Non-pigmented ciliary epithelial cell (primary cell): Measurements from ENCODE around the gene RPL10.
"Not testable (repeated sequence)": the region's sequence is repeated elsewhere in the genome, so short reads cannot be mapped to it uniquely, and the experiment has no call there.

Source experiments
- DNase-seq: peaks from one replicate; pipeline ENCODE4 v3.0.0-alpha.2; 2010; ENCODE audit warnings: low read depth

RPL10 gene

DNA sequence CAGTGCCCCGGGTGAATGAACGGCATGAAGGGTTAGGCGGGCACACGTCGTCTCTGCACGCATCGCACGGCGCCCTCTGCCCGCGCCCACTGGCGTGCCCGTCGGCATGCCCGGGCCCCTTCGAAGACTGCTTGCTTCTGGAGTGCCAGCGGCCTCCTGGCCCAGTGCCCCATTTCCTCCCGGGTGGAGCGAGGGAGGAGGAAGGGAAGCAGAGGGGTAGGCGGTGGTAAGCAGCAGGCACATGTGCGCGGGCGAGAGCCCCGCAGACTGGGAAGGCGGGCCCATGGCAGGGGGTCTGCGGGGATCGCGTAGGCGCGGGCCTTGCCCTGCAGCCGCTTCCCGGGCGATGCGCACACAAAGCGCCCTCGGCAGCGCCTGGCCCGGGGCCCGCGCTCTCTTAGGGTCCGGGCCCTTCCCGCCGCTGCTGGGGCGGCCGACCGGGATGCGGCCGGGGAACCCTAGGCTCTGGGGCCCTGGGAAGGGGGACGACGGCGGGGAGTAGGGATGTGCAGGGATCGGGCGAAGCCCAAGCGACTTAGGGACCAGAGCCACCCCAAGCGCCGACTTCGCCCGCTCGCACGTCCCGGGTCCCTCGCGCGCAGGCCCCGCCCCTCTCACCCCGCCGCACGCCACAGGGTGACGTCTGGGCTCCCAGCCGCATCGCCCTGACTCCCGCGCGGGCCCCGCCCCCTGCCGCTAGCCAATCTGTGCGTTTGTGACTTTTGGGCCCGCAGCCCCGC lies 19.9 kb upstream of the RPL10 start:
- DNase-seq = no peak

DNA sequence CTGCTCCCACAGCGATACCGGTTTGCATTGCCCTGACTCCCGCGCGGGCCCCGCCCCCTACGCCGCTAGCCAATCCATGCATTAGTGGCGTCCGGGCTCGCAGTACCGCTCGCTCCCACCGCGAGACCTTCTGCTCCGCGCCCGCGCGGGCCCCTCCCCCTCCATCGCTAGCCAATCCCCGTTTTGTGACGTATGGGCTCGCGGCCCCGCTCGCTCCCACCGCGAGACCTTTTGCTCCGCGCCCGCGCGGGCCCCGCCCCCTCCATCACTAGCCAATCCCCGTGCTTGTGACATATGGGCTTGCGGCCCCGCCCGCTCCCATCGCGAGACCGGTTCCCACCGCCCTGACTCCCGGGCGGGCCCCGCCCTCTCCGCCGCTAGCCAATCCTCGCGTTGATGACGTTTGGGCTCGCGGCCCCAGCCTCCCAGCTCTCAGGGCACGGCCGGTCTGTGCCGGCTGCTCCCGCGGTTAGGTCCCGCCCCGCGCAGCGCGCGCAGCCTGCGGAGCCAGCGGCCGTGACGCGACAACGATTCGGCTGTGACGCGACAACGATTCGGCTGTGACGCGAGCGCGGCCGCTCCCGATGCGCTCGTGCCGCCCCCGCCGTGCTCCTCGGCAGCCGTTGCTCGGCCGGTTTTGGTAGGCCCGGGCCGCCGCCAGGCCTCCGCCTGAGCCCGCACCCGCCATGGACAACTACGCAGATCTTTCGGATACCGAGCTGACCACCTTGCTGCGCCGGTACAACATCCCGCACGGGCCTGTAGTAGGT lies 19.2 kb upstream of the RPL10 start, which contains the start of gene EMD:
EMD (plus strand) TSS at position 497 of the 770 bp plus-strand sequence; CDS start at position 687, 190 bp downstream.
- DNase-seq = peak; percentile 84

DNA sequence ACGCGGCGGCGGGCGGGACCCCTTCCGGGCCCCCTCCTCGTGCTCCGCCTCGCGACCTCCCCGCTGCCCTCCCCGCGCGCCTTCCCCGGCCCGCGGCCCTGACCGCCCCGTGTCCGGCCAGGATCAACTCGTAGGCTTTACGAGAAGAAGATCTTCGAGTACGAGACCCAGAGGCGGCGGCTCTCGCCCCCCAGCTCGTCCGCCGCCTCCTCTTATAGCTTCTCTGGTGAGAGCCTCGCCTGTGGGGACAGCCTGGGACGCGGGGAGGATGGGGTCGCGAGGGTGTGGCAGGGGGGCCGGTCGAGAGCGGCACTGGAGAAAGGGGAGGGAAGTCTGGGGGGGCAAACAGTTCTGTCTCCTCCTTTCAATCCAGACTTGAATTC lies 18.6 kb upstream of the RPL10 start:
- DNase-seq = no peak

DNA sequence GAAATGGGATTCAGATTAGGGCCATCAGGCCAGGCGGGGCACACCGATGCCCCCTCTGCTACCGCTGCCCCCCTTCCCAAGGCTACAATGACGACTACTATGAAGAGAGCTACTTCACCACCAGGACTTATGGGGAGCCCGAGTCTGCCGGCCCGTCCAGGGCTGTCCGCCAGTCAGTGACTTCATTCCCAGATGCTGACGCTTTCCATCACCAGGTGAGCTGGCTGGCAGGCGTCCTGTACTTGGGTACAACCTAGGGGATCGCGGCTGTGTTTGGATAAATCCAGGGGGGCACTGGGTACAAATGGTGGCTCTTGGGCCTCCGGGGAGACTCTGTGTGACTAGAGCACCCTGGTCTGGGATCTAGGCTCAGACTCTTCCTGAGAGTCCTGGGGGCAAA lies 18.0 kb upstream of the RPL10 start:
- DNase-seq = no peak

DNA sequence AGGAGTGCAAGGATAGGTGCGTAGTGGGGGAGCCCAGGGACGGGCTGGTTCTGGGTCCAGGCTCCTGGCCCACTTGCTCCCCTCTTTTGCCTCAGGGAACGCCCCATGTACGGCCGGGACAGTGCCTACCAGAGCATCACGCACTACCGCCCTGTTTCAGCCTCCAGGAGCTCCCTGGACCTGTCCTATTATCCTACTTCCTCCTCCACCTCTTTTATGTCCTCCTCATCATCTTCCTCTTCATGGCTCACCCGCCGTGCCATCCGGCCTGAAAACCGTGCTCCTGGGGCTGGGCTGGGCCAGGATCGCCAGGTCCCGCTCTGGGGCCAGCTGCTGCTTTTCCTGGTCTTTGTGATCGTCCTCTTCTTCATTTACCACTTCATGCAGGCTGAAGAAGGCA lies 17.4 kb upstream of the RPL10 start:
- no peak for DNase-seq

DNA sequence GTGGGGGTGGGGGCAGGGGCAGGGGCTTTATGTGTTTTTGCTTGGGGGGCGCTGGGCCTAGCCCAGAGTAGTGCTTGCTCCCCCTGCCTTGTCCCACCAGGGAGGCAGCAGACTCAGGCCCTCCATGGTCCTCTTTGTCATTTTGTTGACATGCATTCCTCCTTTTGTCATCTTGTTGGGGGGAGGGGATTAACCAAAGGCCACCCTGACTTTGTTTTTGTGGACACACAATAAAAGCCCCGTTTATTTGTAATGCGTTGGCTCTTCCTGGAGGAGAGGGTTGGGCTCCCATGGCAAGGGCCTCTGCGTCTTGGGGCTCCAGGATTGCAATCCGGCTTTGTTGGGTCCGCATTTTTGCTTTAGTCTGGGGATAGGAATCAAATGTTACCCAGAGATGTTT lies 16.9 kb upstream of the RPL10 start:
- DNase-seq = no peak

DNA sequence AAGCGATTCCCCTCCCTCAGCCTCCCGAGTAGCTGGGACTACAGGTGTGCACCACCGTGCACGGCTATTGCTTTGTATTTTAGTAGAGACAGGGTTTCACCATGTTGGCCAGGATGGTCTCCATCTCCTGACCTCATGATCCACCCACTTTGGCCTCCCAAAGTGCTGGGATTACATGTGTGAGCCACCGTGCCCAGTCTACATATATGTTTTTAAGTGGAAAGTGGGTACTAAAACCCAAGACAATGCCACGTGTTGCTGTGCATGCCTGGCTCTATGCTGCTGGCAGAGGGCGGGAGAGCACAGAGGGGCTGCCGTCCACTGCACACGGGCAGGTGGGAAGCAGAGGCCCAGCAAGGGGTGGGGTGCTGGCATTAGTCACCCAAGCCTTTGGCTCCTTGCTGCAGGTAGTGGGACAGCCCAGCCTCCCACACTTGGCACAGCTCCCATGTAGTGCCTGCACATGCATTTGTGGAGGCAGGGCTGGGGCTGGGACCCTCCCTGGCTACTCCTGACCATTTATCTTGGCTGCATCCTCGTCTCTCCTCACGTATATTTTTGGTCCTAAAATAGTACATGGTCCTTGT lies 15.6 kb upstream of the RPL10 start:
- no peak for DNase-seq

DNA sequence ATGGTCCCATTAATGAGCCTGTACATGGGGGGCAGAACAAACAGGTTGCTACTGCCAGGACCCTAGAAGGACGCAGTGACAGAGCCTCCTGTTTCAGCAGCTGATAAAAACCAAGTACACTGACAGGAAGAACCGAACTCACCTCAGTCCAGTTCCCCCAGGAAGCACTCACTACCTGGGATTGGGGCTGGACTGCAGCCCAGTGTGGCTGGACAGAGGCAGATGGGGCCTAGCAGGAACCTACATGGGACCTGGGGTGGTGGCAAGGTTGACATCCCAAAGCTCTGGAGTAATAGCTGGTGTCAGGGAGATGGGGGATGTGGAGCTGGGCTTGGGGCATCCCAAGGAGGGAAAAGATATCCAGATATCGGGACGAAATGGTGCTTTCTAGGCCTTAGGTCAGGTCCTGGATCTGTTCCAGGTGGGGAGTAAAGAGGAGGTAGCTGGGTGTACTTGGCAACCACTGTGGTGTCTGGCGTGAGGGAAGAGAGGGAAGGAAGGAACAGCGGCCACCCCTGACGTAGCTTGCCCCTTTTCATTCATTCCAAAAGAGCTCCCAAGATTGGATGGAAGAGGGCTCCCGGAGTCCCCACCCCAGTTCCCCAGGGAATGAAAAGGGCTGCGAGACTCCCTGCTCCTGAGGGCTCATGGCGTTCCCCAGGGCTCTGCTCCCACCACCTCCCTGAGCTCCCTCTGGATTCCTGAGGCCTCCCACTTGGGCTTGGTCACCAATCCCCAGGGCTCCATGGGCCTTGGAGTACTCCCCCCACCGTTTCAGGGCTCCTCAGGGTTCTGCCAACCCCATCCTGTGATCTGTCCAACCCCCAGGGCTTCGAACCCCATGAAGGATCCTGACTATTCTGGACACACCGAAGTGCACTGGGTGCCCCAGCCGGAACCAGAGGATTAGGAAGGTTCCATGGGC lies 14.6 kb upstream of the RPL10 start:
- DNase-seq = no peak

DNA sequence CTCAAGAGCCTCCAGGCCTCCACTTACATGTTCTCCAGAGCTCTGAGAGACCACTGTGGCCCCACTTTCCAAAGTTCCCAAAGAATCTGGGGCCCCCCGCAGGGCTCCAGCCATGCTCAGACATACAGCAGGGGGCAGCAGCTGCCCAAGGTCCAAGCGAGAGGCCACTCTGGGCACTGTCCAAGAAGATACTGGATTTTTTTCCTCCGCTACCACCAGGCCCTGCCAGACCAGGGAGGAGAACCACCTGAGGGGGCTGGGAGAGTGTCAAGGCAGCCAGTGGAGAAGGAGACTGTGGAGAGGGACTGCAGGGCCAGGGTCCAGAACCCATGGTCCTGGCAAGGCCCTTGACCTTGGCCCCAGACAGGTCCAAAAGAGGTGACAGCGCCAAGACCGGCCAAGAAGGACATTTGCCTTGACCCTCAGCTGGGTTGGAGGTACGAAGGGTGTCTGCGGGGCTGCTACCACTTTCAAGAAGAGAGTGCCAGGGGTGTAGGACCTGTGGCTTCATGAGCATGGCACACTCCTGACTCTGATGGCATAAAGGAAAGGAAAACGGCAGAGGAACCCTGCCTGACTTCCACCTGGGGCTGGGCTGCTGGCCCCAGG lies 13.8 kb upstream of the RPL10 start:
- DNase-seq = no peak

DNA sequence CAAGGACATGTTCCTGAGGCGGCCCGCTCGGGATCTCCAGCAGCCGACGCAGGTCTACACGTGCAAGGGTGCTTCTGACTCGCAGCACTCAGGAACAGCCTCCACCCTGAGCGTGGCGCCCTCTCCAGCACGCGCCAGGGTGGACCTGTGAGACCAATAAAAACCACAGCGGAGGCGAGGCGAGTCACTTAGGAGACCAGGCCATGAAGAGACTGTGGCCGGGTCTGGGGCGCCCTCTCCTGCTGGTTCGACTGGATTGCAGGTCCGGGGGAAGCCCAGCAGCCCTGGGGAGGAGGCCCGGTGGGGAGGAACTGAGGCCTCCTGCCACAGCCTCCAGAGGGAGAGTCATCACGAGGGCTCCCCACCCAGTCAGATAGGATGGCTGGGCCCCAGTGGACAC lies 10.1 kb upstream of the RPL10 start:
- DNase-seq = not testable (repeated sequence)

DNA sequence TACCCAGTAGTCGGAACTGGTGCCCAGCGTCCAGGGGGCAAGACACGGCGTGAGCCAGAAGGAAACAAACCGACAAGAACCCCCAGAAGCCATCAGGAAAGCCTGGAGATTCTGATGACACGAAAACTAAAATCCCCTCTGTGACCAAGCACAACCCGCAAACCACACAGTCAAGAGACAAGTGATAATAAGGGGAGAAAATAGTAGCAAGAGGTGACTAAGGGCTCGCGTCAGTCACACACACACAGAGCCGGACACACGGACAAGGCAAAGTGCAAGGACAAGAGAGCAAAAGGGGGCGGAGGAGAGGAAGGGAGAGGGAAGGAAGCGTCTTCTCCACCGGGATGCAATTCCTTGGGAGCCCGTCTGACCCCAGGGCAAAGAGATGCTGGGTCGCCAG lies 9.5 kb upstream of the RPL10 start:
- DNase-seq = not testable (repeated sequence)

DNA sequence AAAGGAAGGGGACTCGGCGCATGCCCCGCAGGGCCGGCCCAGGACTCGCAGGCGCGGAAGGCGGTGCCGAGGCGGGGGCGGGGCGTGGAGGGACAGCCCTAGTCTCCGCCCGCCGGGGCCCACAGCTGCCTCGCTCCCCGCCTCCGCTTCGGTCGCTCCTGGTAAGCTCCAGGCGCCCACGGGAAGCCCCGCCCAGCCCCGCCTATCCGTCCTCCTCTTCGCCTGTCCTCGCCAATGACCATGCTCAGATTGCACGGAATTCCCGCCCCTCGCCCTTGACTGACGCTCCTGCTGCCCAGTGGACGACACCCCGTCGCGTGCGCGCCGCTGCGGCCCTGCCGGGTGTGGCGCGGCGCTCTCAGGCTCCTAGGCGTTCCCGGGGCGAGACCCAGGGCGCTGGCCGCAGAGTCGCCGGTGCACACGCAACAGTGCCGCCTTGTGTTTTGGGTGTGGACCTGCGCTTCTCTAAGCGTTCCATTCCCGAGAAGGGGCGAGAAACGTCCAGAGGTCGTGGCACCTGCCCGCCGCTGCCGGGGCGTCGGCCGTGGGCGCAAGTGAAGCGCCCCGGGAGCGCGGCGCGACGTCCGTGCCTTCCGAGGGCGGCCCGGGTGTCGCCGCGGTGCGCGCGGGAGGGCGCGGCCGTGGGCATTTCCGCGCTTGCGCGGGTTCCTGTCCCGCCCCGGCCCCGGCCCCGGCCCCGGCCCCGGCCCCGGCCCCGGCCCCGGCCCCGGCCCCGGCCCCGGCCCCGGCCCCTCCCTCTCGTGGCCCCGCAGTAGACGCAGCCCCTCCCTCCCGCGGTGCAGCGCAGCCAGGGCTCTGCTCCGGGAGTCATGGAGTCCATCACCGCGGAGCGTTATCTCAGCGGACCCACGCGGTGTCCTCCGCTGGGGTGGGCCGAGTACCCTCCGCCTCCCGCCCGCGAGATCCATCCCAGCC lies 8.1 kb upstream of the RPL10 start:
- not testable (repeated sequence) for DNase-seq

DNA sequence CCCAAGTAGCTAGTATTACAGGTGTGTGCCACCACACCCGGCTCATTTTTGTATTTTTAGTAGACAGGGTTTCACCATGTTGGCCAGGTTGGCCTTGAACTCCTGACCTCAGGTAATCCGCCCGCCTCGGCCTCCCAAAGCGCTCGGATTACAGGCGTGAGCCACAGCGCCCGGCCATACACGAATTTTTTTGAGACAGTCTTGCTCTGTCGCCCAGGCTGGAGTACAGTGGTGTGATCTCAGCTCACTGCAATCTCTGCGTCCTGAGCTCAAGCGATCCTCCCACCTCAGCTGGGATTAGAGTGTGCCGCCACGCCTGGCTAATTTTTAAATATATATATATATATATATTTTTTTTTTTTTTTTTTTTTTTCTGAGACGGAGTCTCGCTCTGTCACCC lies 1.8 kb upstream of the RPL10 start:
- DNase-seq = not testable (repeated sequence)

DNA sequence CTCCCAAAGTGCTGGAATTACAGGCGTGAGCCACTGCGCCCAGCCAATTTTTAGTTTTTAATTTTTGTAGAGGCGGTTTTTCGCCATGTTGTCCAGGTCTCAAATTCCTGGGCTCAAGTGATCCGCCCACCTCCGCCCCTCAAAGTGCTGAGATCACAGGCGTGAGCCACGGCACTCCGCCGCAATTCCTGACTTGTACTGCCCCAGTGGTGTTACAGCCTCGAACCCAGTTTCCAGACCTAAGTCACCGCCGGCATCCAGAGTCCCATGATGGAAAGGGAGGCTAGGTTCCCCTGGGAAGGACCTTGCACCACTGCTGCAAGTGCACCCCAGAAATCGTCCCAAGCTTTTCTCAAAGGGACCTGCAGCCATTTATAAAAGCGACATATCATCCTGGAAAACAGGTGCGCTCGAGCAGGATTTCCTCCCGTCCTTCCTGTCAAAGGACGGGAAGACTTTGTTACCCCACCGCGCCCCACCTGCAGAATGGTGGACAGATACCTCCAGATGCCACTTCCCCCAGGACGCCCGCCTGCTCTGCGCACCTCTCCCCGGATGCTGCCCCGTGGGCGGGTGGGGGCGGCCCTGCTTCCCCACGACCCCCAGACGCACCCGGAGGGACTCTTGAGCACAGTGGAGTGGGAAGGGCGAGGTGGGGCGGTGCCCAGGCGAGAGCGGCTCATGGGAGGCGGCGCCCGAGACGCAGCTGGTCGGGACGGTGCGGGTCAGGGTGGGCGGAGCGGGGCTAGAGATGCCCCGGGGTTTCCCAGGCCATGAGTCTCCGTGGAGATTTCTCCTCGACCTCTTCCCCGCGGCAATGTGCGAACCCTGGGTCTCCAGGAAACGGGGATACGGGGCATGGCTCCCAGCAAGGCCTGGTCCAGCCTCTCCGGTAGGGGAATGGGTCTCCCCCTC lies 947 bp upstream of the RPL10 start:
- no peak for DNase-seq

DNA sequence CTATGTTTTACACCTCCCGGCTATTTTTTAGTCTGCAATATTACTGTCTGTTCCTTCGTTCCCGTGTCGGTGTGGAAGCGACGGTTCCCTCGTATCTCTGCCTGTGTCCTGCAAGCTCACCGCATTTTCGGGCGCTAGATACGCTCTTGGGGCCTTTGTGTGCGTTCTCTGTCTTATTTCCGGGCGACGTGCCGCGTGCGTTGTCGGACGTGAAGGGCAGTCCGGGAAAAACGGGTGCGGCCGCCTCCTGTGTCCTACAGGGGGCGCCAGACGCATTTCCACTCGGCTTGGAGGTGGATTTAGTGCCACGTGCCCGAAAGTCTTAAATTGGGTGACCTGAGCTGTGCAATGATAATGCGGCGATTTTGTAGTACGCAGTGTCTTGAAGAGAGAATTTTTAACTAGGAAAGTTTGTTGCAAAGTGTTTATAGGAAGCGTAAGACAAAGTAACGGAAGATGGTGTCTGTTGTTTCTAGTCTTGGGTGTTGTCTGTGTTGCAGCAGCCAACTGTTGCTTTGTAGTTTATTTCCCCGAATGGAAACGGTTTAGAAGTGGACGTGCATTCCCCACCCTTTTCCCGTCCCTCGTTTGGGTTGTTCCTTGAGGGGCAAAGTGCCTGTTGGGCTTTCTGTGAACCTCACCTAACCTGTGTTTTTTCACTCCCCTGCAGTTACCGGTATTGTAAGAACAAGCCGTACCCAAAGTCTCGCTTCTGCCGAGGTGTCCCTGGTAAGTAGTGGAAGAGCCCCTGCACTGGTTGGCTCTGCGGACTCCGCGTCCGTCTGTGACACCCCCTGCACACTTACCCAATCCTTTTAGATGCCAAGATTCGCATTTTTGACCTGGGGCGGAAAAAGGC lies 720 bp downstream of the RPL10 start:
- no peak for DNase-seq

DNA sequence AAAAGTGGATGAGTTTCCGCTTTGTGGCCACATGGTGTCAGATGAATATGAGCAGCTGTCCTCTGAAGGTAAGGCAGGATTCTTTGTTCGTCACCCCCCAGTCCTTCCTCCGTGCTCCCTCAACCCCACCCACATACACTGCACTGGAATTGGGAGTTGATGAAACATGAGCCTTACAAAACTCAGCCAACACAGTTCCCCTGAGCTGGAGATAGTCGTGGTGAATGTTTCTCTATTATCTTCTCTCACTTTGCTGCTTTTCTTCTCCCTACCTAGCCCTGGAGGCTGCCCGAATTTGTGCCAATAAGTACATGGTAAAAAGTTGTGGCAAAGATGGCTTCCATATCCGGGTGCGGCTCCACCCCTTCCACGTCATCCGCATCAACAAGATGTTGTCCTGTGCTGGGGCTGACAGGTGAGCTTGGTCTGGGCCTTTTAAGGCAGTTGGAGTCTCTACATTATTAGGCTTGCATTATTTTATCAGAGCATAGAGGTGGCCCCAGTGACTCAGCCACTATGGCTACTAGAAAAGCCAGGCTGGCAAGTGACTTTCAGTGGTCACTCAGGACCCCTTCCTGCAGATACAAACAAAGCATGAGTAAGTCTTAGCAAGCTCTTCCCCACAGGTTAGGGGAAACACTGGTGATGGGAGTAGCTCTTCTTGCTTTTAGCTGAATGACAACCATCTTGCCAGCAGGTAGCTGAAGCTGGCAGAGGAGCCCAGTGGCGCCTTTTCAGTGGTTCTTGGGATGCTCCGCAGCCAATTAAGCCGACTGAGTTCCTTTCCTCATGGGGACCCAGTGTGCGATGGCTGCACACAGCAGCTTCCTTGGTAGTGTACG lies 1.6 kb downstream of the RPL10 start:
- no peak for DNase-seq

DNA sequence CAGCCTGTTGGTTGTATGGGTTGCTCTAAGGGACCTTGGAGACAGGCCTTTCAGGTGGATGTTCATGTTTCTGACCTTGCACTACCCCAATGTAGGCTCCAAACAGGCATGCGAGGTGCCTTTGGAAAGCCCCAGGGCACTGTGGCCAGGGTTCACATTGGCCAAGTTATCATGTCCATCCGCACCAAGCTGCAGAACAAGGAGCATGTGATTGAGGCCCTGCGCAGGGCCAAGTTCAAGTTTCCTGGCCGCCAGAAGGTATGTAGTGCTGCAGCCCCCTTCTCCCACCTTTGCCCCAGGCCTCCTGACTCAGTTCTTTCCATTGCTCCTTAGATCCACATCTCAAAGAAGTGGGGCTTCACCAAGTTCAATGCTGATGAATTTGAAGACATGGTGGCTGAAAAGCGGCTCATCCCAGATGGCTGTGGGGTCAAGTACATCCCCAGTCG lies 2.2 kb downstream of the RPL10 start:
- not testable (repeated sequence) for DNase-seq
